BLaER1 (cell line): ENCODE data around the gene RSPH10B.
"Not testable (repeated sequence)": the region's sequence is repeated elsewhere in the genome, so short reads cannot be mapped to it uniquely, and the experiment has no call there.

Experiments used
- H3K27ac ChIP-seq: shearing (Covaris generic); formaldehyde crosslinking; 2 replicates; pipeline ENCODE4 v1.8.1; 2022
- H3K27me3 ChIP-seq: shearing (Covaris generic); formaldehyde crosslinking; 2 replicates; pipeline ENCODE4 v1.8.1; 2022
- H3K36me3 ChIP-seq: shearing (Covaris generic); formaldehyde crosslinking; 2 replicates; pipeline ENCODE4 v1.8.1; 2022
- H3K4me1 ChIP-seq: shearing (Covaris generic); formaldehyde crosslinking; 2 replicates; pipeline ENCODE4 v1.8.1; 2022
- H3K4me2 ChIP-seq: shearing (Covaris generic); formaldehyde crosslinking; 2 replicates; pipeline ENCODE4 v1.8.1; 2022
- H3K4me3 ChIP-seq: shearing (Covaris generic); formaldehyde crosslinking; 2 replicates; pipeline ENCODE4 v1.8.1; 2022
- H3K9ac ChIP-seq: shearing (Covaris generic); formaldehyde crosslinking; 2 replicates; pipeline ENCODE4 v1.8.1; 2022
- H3K9me3 ChIP-seq: shearing (Covaris generic); formaldehyde crosslinking; 2 replicates; pipeline ENCODE4 v1.8.1; 2022
- H4K20me1 ChIP-seq: shearing (Covaris generic); formaldehyde crosslinking; 2 replicates; pipeline ENCODE4 v1.8.1; 2022
- Cebpa-rat ChIP-seq: shearing (Covaris generic); IDR thresholded peaks from 2 replicates; pipeline ENCODE4 v1.8.1; 2022

RSPH10B gene

GRCh38 chr7:5970347-5970911 lies at the start of gene RSPH10B:
TSS of gene RSPH10B (minus strand) at chr7:5970689. CDS start at chr7:5967116, 3,573 bp downstream.
- H3K9me3 ChIP-seq, H3K4me1 ChIP-seq, H3K27me3 ChIP-seq, H3K27ac ChIP-seq, H3K9ac ChIP-seq, H3K4me3 ChIP-seq, H3K36me3 ChIP-seq, H3K4me2 ChIP-seq, H4K20me1 ChIP-seq: not testable (repeated sequence)

GRCh38 chr7:6016653-6016966 lies 46.1 kb upstream of the RSPH10B start:
- Histone ChIP-seq H4K20me1 (peaks cover 51% of the 10 kb centered on the region), H3K27me3 (no peaks in the 10 kb centered on the region), H3K9ac (no peak overlapping the region), H3K4me1 (peaks cover 15% of the 10 kb centered on the region), H3K4me3 (no peak overlapping the region), H3K4me2 (no peak overlapping the region), H3K36me3 (peaks cover 97% of the 10 kb centered on the region), H3K27ac (peak overlapping the region; percentile 33; the same call in 1 of the 2 replicates), H3K9me3 (no peaks in the 10 kb centered on the region)
- no peak for TF ChIP-seq Cebpa-rat

- Histone ChIP-seq H4K20me1 (peaks cover 46% of the 10 kb centered on the region), H3K4me3 (no peak overlapping the region), H3K9ac (no peak overlapping the region), H3K4me2 (no peak overlapping the region), H3K36me3 (peaks cover 97% of the 10 kb centered on the region), H3K27me3 (no peaks in the 10 kb centered on the region), H3K4me1 (peaks cover 20% of the 10 kb centered on the region), H3K27ac (peak overlapping the region; percentile 33; the same call in 1 of the 2 replicates), H3K9me3 (no peaks in the 10 kb centered on the region)
- no peak for TF ChIP-seq Cebpa-rat
Measured at GRCh38 chr7:6015917-6016652, 45.6 kb upstream of the RSPH10B start.

GRCh38 chr7:6012355-6013104 lies 42.0 kb upstream of the RSPH10B start:
- 0 out of 2 replicates have a peak, but pooled peaks have one; percentile 65 for TF ChIP-seq Cebpa-rat

GRCh38 chr7:6011541-6011940 lies 41.1 kb upstream of the RSPH10B start:
- Histone ChIP-seq H3K4me1 (peaks cover 50% of the 10 kb centered on the region), H4K20me1 (peaks cover 31% of the 10 kb centered on the region), H3K9ac (no peak overlapping the region), H3K9me3 (no peaks in the 10 kb centered on the region), H3K4me3 (no peak overlapping the region), H3K36me3 (peaks cover 57% of the 10 kb centered on the region), H3K4me2 (no peak overlapping the region), H3K27me3 (no peaks in the 10 kb centered on the region), H3K27ac (no peak overlapping the region)
- no peak for TF ChIP-seq Cebpa-rat

More at GRCh38 chr7:6012355-6013104, 42.0 kb upstream of the RSPH10B start:
- no peak overlapping the region for H3K9ac ChIP-seq
- H4K20me1 ChIP-seq: peaks cover 36% of the 10 kb centered on the region
- H3K4me2 ChIP-seq: no peak overlapping the region
- no peak overlapping the region for H3K4me3 ChIP-seq
- peaks cover 44% of the 10 kb centered on the region for H3K4me1 ChIP-seq
- H3K36me3 ChIP-seq: peaks cover 67% of the 10 kb centered on the region
- no peak overlapping the region for H3K27ac ChIP-seq
- H3K27me3 ChIP-seq: no peaks in the 10 kb centered on the region
- no peaks in the 10 kb centered on the region for H3K9me3 ChIP-seq

- H3K9me3 ChIP-seq, H3K27ac ChIP-seq, H3K27me3 ChIP-seq: not testable (repeated sequence)
- Histone ChIP-seq H3K4me2 (peak overlapping the region; percentile 60), H3K4me3 (peak overlapping the region; percentile 81), H3K9ac (peak overlapping the region; percentile 83; the same call in 1 of the 2 replicates), H3K4me1 (peaks cover 39% of the 10 kb centered on the region), H3K36me3 (peaks cover 46% of the 10 kb centered on the region), H4K20me1 (peaks cover 20% of the 10 kb centered on the region)
Measured at GRCh38 chr7:6010370-6010769, 39.9 kb upstream of the RSPH10B start.

GRCh38 chr7:6008668-6009611 lies 38.5 kb upstream of the RSPH10B start, which contains the start of the genes AIMP2 and PMS2:
TSS of gene AIMP2 (plus strand) at chr7:6009272. CDS start at chr7:6009364, 92 bp downstream.
TSS of gene PMS2 (minus strand) at chr7:6009049. CDS start at chr7:6009019, 30 bp downstream.
- H3K9ac ChIP-seq: peak within 1 kb of the TSS; percentile 83
- H3K9me3 ChIP-seq: no peaks in the 10 kb centered on the region
- H3K27ac ChIP-seq: peak within 1 kb of the TSS; percentile 84
- peak within 1 kb of the TSS; percentile 81 for H3K4me3 ChIP-seq
- H3K27me3 ChIP-seq: no peaks in the 10 kb centered on the region
- H3K36me3 ChIP-seq: peaks cover 45% of the 10 kb centered on the region
- TF ChIP-seq Cebpa-rat: no peak
- peaks cover 37% of the 10 kb centered on the region for H3K4me1 ChIP-seq
- peak within 1 kb of the TSS; percentile 95 for H3K4me2 ChIP-seq
- H4K20me1 ChIP-seq: peaks cover 8% of the 10 kb centered on the region; the same call in 1 of the 2 replicates

GRCh38 chr7:6007835-6008590 lies 37.5 kb upstream of the RSPH10B start:
- Histone ChIP-seq H3K27ac (peak overlapping the region; percentile 84), H3K4me2 (peak overlapping the region; percentile 95), H3K4me3 (peak overlapping the region; percentile 81), H3K9ac (peak overlapping the region; percentile 83), H3K4me1 (peaks cover 37% of the 10 kb centered on the region), H3K36me3 (peaks cover 44% of the 10 kb centered on the region)
- H4K20me1 ChIP-seq, H3K27me3 ChIP-seq, H3K9me3 ChIP-seq: not testable (repeated sequence)
